DND-41 (cell line): ENCODE measurements around the gene RNF138.

Source experiments
- EZH2 ChIP-seq: IDR thresholded peaks from 3 replicates; pipeline ENCODE4 v1.6.1; 2012; ENCODE audit warnings: borderline replicate concordance, low read depth, mild to moderate bottlenecking, moderate library complexity, low read length, inconsistent platforms; ENCODE audit not compliant: severe bottlenecking
- TF ChIP-seq, protein P1 (sequence below): IDR thresholded peaks from 2 replicates; pipeline ENCODE4 v1.5.1; 2012; ENCODE audit warnings: borderline replicate concordance, low read length, moderate library complexity, mild to moderate bottlenecking; ENCODE audit not compliant: poor library complexity, severe bottlenecking; ENCODE audit errors: extremely low read depth

DNA sequence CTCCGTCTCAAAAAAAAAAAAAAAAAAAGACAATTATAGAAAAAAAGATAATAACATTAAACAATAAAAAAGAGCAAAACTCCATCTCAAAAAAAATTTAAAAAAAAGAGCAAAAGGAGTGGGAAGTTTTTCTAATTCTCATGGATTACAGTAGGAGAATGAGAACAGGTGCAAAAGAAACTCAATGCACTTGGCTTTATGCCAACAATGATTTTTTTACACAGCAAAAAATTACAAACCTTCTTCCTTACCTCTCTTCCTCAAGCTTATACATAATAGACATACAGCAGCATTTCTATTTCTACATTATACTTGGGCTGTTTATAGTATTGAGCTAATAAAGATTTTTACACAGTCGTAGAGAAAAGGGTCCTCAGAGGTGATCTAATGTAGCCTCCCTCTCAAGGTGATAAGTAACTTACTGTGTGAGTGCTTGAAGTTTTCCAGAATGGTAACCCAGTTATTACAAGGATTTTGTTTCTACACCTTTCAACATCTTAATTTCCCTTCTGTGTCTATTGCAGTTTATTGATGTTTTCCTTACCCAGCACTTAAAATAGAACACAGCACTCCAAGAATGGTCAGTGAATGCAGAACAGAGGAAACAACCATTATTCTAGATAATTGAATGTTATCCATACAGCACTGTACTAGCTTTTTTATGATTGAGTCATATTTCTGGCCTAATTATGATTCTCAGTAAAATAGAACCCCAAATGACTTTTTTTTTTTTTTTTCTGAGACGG, 34.9 kb upstream of the RNF138 start:
- TF ChIP-seq EZH2 = no peak
- TF ChIP-seq, protein P1, sequence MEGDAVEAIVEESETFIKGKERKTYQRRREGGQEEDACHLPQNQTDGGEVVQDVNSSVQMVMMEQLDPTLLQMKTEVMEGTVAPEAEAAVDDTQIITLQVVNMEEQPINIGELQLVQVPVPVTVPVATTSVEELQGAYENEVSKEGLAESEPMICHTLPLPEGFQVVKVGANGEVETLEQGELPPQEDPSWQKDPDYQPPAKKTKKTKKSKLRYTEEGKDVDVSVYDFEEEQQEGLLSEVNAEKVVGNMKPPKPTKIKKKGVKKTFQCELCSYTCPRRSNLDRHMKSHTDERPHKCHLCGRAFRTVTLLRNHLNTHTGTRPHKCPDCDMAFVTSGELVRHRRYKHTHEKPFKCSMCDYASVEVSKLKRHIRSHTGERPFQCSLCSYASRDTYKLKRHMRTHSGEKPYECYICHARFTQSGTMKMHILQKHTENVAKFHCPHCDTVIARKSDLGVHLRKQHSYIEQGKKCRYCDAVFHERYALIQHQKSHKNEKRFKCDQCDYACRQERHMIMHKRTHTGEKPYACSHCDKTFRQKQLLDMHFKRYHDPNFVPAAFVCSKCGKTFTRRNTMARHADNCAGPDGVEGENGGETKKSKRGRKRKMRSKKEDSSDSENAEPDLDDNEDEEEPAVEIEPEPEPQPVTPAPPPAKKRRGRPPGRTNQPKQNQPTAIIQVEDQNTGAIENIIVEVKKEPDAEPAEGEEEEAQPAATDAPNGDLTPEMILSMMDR = no peak
